GM19328 (cell line): ENCODE results near the gene NSA2.
A peak's percentile ranks its signal among the peaks of the same experiment; 100 is the strongest.
"Not testable (repeated sequence)": the region's sequence is repeated elsewhere in the genome, so short reads cannot be mapped to it uniquely, and the experiment has no call there.

Source experiments
- ATAC-seq: cut with Tn5 transposase; IDR thresholded peaks from one replicate; pipeline ENCODE4 v1.9.1; 2021; ENCODE audit warnings: mild to moderate bottlenecking, moderate library complexity; ENCODE audit not compliant: unreplicated experiment

The NSA2 gene

GRCh38 chr5:74766849-74767578 lies at the start of gene NSA2, which contains the start of gene GFM2:
Gene NSA2, plus strand, starts transcription at chr5:74767249. Its CDS starts 112 bp downstream, at chr5:74767361.
Gene GFM2, minus strand, starts transcription at chr5:74767117. Its CDS starts 3,375 bp downstream, at chr5:74763742.
- ATAC-seq, result peak; percentile 72

- ATAC-seq, result no peak
These were observed 49.5 kb upstream of the NSA2 start for GRCh38 chr5:74717596-74717995.

GRCh38 chr5:74722271-74722670 lies 44.8 kb upstream of the NSA2 start:
- no peak for ATAC-seq

- ATAC-seq, result no peak
These were observed 41.7 kb upstream of the NSA2 start for GRCh38 chr5:74725331-74725730.

GRCh38 chr5:74736759-74737158 lies 30.3 kb upstream of the NSA2 start:
- ATAC-seq, result no peak

- no peak for ATAC-seq
These were observed 28.6 kb upstream of the NSA2 start for GRCh38 chr5:74738406-74738805.

GRCh38 chr5:74748742-74749141 lies 18.3 kb upstream of the NSA2 start:
- not testable (repeated sequence) for ATAC-seq

GRCh38 chr5:74761241-74761640 lies 5.8 kb upstream of the NSA2 start:
- ATAC-seq, result no peak

GRCh38 chr5:74762599-74762998 lies 4.5 kb upstream of the NSA2 start:
- ATAC-seq, result no peak

- no peak for ATAC-seq
These were observed 3.5 kb upstream of the NSA2 start for GRCh38 chr5:74763504-74763903.

GRCh38 chr5:74765201-74765600 lies 1.8 kb upstream of the NSA2 start:
- no peak for ATAC-seq

GRCh38 chr5:74765929-74766328 lies 1.1 kb upstream of the NSA2 start:
- no peak for ATAC-seq

GRCh38 chr5:74766418-74766848 lies 616 bp upstream of the NSA2 start:
- ATAC-seq, result peak; percentile 36

- ATAC-seq, result peak; percentile 25
These were observed 497 bp downstream of the NSA2 start for GRCh38 chr5:74767579-74767913.

- ATAC-seq, result no peak
These were observed 5.3 kb downstream of the NSA2 start for GRCh38 chr5:74772359-74772758.

- no peak for ATAC-seq
These were observed 11.6 kb downstream of the NSA2 start for GRCh38 chr5:74778609-74779008.

- no peak for ATAC-seq
These were observed 19.8 kb downstream of the NSA2 start for GRCh38 chr5:74786851-74787250.

- ATAC-seq, result no peak
These were observed 20.4 kb downstream of the NSA2 start for GRCh38 chr5:74787424-74787823.

- not testable (repeated sequence) for ATAC-seq
These were observed 24.6 kb downstream of the NSA2 start for GRCh38 chr5:74791669-74792068.

- ATAC-seq, result no peak
These were observed 32.2 kb downstream of the NSA2 start for GRCh38 chr5:74798977-74799911.

- ATAC-seq, result no peak
These were observed 34.1 kb downstream of the NSA2 start for GRCh38 chr5:74801197-74801596.

- no peak for ATAC-seq
These were observed 34.9 kb downstream of the NSA2 start for GRCh38 chr5:74801941-74802340.
